ENCODE results near the gene PFN1.
"Not testable (repeated sequence)": the region's sequence is repeated elsewhere in the genome, so short reads cannot be mapped to it uniquely, and the experiment has no call there.

DNA sequence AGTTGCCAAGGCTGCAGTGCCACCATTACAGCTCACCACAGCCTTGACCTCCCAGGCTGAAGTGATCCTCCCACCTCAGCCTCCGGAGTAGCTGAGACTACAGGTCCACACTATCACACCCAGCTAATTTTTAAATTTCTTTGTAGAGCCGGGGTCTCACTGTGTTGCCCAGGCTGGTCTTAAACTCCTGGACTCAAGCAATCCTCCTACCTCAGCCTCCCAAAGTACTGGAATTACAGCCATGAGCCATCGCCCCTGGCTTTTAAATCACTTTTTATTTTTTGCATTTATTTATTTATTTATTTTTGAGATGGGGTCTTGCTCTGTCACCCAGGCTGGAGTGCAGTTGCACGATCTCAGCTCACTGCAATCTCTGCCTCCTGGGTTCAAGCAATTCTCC, 33.8 kb downstream of the PFN1 start:
- TF ChIP-seq, protein P1, sequence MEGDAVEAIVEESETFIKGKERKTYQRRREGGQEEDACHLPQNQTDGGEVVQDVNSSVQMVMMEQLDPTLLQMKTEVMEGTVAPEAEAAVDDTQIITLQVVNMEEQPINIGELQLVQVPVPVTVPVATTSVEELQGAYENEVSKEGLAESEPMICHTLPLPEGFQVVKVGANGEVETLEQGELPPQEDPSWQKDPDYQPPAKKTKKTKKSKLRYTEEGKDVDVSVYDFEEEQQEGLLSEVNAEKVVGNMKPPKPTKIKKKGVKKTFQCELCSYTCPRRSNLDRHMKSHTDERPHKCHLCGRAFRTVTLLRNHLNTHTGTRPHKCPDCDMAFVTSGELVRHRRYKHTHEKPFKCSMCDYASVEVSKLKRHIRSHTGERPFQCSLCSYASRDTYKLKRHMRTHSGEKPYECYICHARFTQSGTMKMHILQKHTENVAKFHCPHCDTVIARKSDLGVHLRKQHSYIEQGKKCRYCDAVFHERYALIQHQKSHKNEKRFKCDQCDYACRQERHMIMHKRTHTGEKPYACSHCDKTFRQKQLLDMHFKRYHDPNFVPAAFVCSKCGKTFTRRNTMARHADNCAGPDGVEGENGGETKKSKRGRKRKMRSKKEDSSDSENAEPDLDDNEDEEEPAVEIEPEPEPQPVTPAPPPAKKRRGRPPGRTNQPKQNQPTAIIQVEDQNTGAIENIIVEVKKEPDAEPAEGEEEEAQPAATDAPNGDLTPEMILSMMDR (IDR thresholded peaks at IDR 0.05) = not testable (repeated sequence)
- not testable (repeated sequence) for TF ChIP-seq POLR2AphosphoS5 (IDR thresholded peaks at IDR 0.05; ENCODE audit: insufficient read depth in 1 of 2, low read depth in 1 of 2)
